GM12865 (cell line): ENCODE data around the gene PKP4.
"Not testable (repeated sequence)": the region's sequence is repeated elsewhere in the genome, so short reads cannot be mapped to it uniquely, and the experiment has no call there.

Experiments
- DNase-seq: peaks from one replicate; pipeline ENCODE4 v3.0.0; 2010; ENCODE audit warnings: low read depth
- H3K4me3 ChIP-seq: 2 replicates; pipeline ENCODE4 v1.5.1; 2011; ENCODE audit warnings: mild to moderate bottlenecking, low read depth, low read length, control low read depth
- TF ChIP-seq, protein P1 (sequence below): IDR thresholded peaks from 2 replicates; pipeline ENCODE4 v1.5.1; 2011; ENCODE audit warnings: low read length, control low read depth, low read depth, inconsistent platforms; ENCODE audit not compliant: insufficient read depth; ENCODE audit errors: missing control alignments

The PKP4 gene

DNA sequence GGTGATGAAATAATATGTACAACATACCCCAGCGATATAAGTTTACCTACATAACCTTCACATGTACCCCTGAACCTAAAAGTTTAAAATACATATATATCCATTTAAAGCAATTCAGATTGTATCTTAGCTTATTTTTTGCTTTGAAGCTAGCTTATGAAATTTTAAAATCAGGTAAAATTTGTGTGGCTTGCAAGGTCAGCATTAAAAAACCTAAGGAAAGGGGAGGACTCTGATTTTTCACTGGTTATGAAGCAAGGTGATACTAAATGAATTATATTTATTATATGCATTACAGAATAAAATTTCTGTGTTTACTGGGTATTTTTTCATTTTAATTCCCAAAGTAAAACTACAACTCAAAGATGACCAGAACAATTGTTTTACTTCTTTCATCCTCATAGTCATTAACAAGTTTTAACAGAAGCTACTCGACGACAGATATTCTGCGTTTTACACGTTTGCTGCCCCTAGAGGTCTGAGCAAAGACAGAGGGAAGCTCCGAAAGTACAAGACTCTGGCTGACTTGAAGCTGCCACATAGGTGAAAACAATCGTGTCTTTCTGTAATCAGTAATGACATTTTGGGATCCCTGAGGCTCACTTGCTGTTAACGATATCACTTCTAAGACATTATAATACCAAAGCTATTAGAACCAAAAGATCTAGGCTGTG is 17.1 kb downstream of the PKP4 start:
- no peak for DNase-seq
- H3K4me3 ChIP-seq, result no peak overlapping the region
- TF ChIP-seq, protein P1, sequence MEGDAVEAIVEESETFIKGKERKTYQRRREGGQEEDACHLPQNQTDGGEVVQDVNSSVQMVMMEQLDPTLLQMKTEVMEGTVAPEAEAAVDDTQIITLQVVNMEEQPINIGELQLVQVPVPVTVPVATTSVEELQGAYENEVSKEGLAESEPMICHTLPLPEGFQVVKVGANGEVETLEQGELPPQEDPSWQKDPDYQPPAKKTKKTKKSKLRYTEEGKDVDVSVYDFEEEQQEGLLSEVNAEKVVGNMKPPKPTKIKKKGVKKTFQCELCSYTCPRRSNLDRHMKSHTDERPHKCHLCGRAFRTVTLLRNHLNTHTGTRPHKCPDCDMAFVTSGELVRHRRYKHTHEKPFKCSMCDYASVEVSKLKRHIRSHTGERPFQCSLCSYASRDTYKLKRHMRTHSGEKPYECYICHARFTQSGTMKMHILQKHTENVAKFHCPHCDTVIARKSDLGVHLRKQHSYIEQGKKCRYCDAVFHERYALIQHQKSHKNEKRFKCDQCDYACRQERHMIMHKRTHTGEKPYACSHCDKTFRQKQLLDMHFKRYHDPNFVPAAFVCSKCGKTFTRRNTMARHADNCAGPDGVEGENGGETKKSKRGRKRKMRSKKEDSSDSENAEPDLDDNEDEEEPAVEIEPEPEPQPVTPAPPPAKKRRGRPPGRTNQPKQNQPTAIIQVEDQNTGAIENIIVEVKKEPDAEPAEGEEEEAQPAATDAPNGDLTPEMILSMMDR, result no peak

DNA sequence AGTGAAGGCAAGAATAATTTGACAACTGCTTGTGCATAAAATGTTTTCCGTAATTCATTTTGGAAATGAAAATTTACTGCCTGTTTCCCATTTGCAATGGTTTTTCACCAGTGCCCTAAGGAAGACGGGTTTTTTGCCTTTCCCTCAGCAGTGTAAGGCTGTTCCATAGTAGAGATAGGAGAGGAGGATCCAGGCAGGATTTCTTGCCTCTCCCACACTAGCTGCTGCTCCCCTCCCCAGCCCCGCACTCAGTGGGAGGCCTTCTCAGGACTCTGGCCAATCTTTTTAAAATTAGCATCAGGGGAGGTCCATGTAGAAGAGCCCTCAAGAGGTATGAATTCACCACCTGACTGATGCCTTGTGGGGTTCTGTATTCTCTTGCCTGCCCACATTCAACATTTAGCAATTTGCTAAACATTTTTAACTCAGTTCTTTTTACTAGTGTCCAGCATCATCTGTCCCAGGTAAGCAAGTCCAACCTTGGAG is 17.8 kb downstream of the PKP4 start:
- H3K4me3 ChIP-seq, DNase-seq: not testable (repeated sequence)

DNA sequence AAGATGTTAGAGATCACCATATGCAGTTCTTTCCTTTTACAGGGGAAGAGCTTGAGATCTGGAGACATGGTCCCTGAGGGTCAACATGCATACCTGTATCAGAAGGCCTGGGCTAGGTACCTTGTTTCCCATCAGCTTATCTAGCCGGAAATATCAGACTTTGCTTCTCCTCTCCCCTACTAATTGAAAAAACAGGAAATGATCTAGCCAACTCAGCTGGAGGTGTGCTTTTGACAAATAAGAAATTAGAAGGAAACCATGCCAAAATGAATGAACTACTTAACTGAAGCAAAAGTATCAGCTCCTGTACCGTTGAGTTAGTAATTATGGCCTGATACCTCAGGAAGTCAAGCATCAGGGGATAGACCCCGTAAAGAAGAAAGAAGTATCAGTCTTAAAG is 20.4 kb downstream of the PKP4 start:
- H3K4me3 ChIP-seq, result no peak overlapping the region
- no peak for DNase-seq
- TF ChIP-seq, protein P1, result no peak

DNA sequence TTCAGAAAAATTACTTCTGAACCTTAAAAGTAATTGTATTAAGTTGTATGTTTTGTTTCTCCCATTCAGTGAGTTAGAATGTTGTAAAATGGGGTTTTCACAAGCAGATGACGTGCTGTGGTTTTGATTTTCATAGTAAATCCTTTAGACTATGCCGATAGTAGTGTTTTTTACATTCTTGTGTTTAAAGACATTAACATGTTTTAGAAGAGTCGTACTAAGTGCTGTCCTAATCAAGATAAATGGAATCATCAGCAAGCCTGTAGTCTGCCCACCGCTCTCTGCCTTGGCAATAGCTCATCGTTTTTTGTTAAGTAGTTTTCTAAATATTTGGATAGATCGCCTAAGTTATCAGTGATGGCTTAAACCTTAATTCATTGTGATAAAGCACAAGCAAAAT is 21.5 kb downstream of the PKP4 start:
- no peak for DNase-seq
- TF ChIP-seq, protein P1, result no peak
- H3K4me3 ChIP-seq, result no peak overlapping the region

DNA sequence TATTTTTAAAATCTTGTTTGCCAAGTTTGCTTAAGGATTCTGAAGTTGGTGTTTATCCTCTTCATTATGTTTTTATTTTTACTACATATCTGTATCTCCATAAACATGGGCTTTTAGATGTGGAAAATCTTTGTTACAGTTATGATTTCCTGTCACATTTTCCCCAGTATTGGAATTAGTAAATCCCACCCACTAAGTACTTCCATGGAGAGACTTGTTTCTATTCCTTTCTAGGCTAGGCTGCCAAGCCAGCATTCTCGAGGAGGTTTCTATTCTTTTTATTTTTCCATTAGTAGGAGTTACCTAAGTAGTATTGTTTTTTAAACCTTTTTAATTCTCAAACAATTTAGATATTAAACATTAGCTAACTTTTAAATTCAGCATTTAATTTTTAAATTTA is 22.1 kb downstream of the PKP4 start:
- TF ChIP-seq, protein P1, result no peak
- DNase-seq, result no peak
- no peak overlapping the region for H3K4me3 ChIP-seq

DNA sequence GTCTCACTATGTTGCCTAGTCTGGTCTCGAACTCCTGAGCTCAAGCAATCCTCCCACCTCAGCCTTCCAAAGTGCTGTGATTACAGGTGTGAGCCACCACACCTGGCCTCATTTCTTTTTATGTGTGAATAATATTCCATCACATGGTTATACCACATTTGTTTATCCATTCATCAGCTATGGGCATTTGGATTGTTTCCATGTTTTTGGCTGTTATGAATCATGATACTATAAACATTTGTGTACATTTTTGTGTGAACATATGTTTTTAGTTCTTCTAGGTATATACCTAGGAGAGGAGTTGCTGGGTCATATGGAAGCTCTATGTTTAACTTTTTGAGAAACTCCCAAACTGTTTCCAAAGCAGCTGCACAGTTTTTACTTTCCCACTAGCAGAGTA is 24.4 kb downstream of the PKP4 start:
- TF ChIP-seq, protein P1, result no peak
- no peak for DNase-seq
- H3K4me3 ChIP-seq, result no peak overlapping the region

DNA sequence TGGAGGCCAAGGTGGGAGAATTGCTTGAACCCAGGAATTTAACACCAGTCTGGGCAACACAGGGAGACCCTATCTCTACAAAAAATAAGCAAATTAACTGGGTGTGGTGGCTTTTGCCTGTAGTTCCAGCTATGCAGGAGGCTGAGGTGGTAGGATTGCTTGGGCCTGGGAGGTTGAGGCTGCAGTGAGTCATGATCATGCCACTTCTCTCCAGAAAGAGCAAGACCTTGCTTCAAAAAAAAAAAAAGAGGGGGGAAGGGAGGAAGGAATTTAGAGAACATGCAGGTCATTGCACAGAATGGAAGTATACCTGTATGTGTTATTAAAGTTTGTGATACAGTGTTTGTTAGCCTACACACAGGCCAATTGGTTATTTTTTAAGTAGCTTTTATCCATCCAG is 25.8 kb downstream of the PKP4 start:
- DNase-seq, result no peak
- TF ChIP-seq, protein P1, result no peak
- H3K4me3 ChIP-seq, result no peak overlapping the region
